Caco-2 (cell line): ENCODE results near the gene DHRSX. TPM values are rescaled to one million over a fixed set of nuclear protein-coding genes. Genes with fewer than 3 reads are reported as not detected.
"Not testable (repeated sequence)": the region's sequence is repeated elsewhere in the genome, so short reads cannot be mapped to it uniquely, and the experiment has no call there.

Experiments used
- BruUV-seq: library from RNA; stranded (reverse); fragments of 400-500 nt; replicated peaks from 2 replicates; lab custom pipeline; 2021; lab: Mats Ljungman, UMichigan
- CTCF ChIA-PET: fragments of 300-600 bp; sonication (Branson Sonifier 250); formaldehyde crosslinking; loops from one replicate; lab custom pipeline; 2022; ENCODE audit warnings: antibody characterized with exemption; lab: Charles Lee
- POLR2A ChIA-PET: fragments of 300-600 bp; sonication (Branson Sonifier 250); formaldehyde crosslinking; loops from one replicate; lab custom pipeline; 2022; ENCODE audit warnings: antibody characterized with exemption; lab: Charles Lee
- DNase-seq, 2 experiments: peaks; one replicate each; pipeline versions ENCODE4 v3.0.0 to v3.0.0-alpha.2; 2020 to 2022
- H3K27me3 ChIP-seq: replicated peaks from 2 replicates; pipeline ENCODE4 v1.6.0; 2011; ENCODE audit warnings: low read length; ENCODE audit not compliant: control insufficient read depth, insufficient read depth
- H3K36me3 ChIP-seq: 2 replicates; pipeline ENCODE4 v1.5.1; 2011; ENCODE audit warnings: low read length; ENCODE audit not compliant: control insufficient read depth, insufficient read depth
- H3K4me1 ChIP-seq: fragments of 250-450 bp; sonication (Bioruptor Pico); 2 replicates; pipeline ENCODE4 v1.5.1; 2020; ENCODE audit warnings: mild to moderate bottlenecking
- H3K4me3 ChIP-seq: 2 replicates; pipeline ENCODE4 v1.5.1; 2011; ENCODE audit warnings: low read depth, mild to moderate bottlenecking, control low read depth, low read length
- H3K9me3 ChIP-seq: fragments of 250-450 bp; sonication (Bioruptor Pico); 2 replicates; pipeline ENCODE4 v1.5.1; 2020; ENCODE audit warnings: mild to moderate bottlenecking, moderate library complexity
- H3K27ac Mint-ChIP-seq: one replicate; pipeline ENCODE4 v1.8.0; 2022; ENCODE audit warnings: mixed read lengths; ENCODE audit not compliant: unreplicated experiment
- H3K27me3 Mint-ChIP-seq: one replicate; pipeline ENCODE4 v1.8.0; 2022; ENCODE audit warnings: mixed read lengths; ENCODE audit not compliant: insufficient read depth, unreplicated experiment
- H3K36me3 Mint-ChIP-seq: one replicate; pipeline ENCODE4 v1.8.0; 2022; ENCODE audit warnings: mild to moderate bottlenecking, mixed read lengths; ENCODE audit not compliant: insufficient read depth, unreplicated experiment
- H3K4me1 Mint-ChIP-seq: one replicate; pipeline ENCODE4 v1.8.0; 2022; ENCODE audit warnings: low read depth, mixed read lengths; ENCODE audit not compliant: unreplicated experiment
- H3K4me3 Mint-ChIP-seq: one replicate; pipeline ENCODE4 v1.8.0; 2022; ENCODE audit warnings: mild to moderate bottlenecking, moderate library complexity, mixed read lengths; ENCODE audit not compliant: unreplicated experiment
- H3K9me3 Mint-ChIP-seq: one replicate; pipeline ENCODE4 v1.8.0; 2022; ENCODE audit warnings: mixed read lengths; ENCODE audit not compliant: unreplicated experiment
- CTCF ChIP-seq, 2 experiments: fragments of 200-600 bp in 1 of 2; IDR thresholded peaks; 1 replicate in 1 of 2; 2 replicates in 1 of 2; pipeline versions ENCODE4 v1.5.1 to v1.8.0; 2011 to 2022; ENCODE audit warnings: antibody characterized with exemption in 1 of 2, control low read depth in 1 of 2, inconsistent platforms in 1 of 2, low read depth in 1 of 2, low read length in 1 of 2, mild to moderate bottlenecking in 1 of 2, moderate library complexity in 1 of 2; ENCODE audit not compliant: insufficient read depth in 1 of 2, severe bottlenecking in 1 of 2, unreplicated experiment in 1 of 2
- intact Hi-C: fragments of 100-400 bp; cut with micrococcal nuclease; formaldehyde crosslinking; loops from one replicate; pipeline ENCODE4 v1.10.0; 2022; ENCODE audit not compliant: unreplicated experiment
- total RNA-seq: library from RNA; stranded (reverse); gene quantifications from 2 replicates; pipeline ENCODE4 v1.2.3, GENCODE V29; 2022

DHRSX gene
- total RNA-seq, 1 experiment from 2014 or later: 64.1 TPM

DNA sequence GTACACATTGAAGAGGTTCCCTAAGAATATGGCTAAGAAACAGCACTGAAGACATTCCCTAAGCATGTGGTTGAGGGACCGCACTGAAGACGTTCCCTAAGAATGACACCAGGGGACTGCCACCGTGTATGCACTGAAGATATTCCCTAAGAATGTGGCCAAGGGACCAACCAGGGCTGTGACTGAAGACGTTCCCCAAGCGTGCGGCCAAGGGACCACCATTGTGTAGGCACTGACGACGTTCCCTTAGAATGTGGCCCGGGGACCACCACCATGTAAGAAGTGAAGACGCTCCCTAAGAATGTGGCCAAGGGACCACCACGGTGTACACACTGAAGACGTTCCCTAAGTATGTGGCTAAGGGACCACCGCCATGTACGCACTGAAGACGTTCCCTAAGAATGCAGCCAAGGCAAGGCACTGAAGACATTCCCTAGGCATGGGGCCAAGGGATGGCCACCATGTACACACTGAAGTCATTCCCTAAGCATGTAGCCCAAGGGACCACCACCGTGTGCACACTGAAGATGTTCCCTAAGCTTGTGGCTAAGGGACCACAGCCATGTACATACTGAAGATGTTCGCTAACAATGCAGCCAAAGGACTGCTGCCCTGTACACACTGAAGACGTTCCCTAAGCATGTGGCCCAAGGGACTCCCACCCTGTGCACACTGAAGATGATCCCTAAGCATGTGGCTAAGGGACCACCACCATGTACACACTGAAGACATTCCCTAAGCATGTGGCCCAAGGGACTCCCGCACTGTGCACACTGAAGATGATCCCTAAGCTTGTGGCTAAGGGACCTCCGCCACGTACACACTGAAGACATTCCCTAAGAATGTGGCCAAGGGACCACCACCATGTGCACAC, 22.0 kb downstream of the DHRSX start:
- Histone ChIP-seq H3K27me3 (no peaks in the 10 kb centered on the region), H3K9me3 (no peaks in the 10 kb centered on the region), H3K36me3 (peaks cover 3% of the 10 kb centered on the region; the same call in 1 of the 2 replicates), H3K4me3 (no peak overlapping the region), H3K4me1 (peaks cover 41% of the 10 kb centered on the region)
- intact Hi-C loops: no loop called here
- no TSS peak for BruUV-seq
- H3K4me3 Mint-ChIP-seq: no peak overlapping the region
- no peaks in the 10 kb centered on the region for H3K27me3 Mint-ChIP-seq
- H3K36me3 Mint-ChIP-seq: peaks cover 25% of the 10 kb centered on the region
- DNase-seq: no peak
- ChIA-PET POLR2A (no interaction called here), CTCF (no interaction called here)
- no peak for TF ChIP-seq CTCF (IDR thresholded peaks at IDR 0.05; ENCODE audit: insufficient read depth in 1 of 2, low read depth in 1 of 2, low read length in 1 of 2, severe bottlenecking in 1 of 2, unreplicated experiment in 1 of 2)
- H3K27ac Mint-ChIP-seq: peak overlapping the region; percentile 73
- no peaks in the 10 kb centered on the region for H3K9me3 Mint-ChIP-seq
- H3K4me1 Mint-ChIP-seq: peaks cover 21% of the 10 kb centered on the region

DNA sequence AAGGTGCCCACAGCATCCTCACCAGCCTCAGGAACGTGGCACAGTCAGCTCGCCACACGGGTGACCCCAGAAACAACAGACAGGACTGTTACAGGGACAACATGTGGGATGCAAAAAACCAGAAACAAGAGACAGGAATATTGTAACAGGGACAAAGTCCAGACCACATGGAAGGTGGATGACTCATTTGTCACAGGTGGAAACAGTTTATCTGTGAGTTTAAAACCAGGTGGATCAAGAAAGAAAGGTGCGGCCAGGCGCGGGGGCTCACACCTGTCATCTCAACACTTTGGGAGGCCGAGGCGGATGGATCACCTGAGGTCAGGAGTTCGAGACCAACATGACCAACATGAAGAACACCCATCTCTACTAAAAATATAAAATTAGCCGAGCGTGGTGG, 23.5 kb downstream of the DHRSX start:
- H3K4me1 ChIP-seq: peaks cover 53% of the 10 kb centered on the region
- H3K4me3 Mint-ChIP-seq: peak overlapping the region; percentile 32
- H3K4me3 ChIP-seq, intact Hi-C loops, H3K36me3 ChIP-seq, H3K27me3 ChIP-seq, CTCF ChIA-PET, POLR2A ChIA-PET, H3K27me3 Mint-ChIP-seq, H3K9me3 ChIP-seq, BruUV-seq, H3K9me3 Mint-ChIP-seq: not testable (repeated sequence)
- DNase-seq: peak in 1 of 2 experiments; percentile 68
- peaks cover 30% of the 10 kb centered on the region for H3K36me3 Mint-ChIP-seq
- H3K27ac Mint-ChIP-seq: peak overlapping the region; percentile 73
- H3K4me1 Mint-ChIP-seq: peaks cover 33% of the 10 kb centered on the region

DNA sequence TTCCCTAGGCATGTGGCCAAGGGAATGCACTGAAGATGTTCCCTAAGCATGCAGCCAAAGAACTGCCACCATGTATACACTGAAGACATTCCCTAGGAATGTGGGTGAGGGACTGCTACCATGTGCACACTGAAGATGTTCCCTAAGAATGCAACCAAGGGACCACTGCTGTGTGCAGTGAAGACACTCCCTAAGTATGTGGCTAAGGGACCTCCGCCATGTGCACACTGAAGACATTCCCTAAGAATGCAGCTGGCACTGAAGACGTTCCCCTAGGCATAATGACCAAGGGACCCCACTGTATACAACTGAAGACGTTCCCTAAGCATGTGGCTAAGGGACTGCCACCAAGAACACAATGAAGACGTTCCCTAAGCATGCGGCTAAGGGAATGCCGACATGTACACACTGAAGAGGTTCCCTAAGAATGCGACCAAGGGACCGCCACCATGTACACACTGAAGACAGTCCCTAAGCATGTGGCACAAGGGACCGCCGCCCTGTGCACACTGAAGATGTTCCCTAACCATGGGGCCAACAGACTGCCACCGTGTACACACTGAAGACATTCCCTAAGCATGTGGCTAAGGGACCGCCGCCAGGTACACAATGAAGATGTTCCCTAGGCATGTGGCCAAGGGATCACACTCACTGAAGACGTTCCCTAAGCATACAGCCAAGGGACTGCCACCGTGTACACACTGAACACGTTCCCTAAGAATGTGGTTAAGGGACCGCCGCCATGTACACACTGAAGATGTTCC, 25.6 kb downstream of the DHRSX start:
- Mint-ChIP-seq H3K36me3 (peaks cover 37% of the 10 kb centered on the region), H3K9me3 (no peaks in the 10 kb centered on the region), H3K27ac (peak overlapping the region; percentile 96), H3K4me1 (peaks cover 33% of the 10 kb centered on the region), H3K27me3 (no peaks in the 10 kb centered on the region), H3K4me3 (no peak overlapping the region)
- ChIA-PET CTCF (no interaction called here), POLR2A (no interaction called here)
- BruUV-seq: no TSS peak
- TF ChIP-seq CTCF (IDR thresholded peaks at IDR 0.05; ENCODE audit: insufficient read depth in 1 of 2, low read depth in 1 of 2, low read length in 1 of 2, severe bottlenecking in 1 of 2, unreplicated experiment in 1 of 2): no peak
- Histone ChIP-seq H3K9me3 (no peaks in the 10 kb centered on the region), H3K36me3 (peaks cover 3% of the 10 kb centered on the region; the same call in 1 of the 2 replicates), H3K4me3 (no peak overlapping the region), H3K27me3 (no peaks in the 10 kb centered on the region), H3K4me1 (peaks cover 57% of the 10 kb centered on the region)
- DNase-seq: peak in 1 of 2 experiments; percentile 63
- intact Hi-C loops: no loop called here
